PC-9 (cell line): ENCODE results near the gene ATG5. TPM values are rescaled to one million over a fixed set of nuclear protein-coding genes. Genes with fewer than 3 reads are reported as not detected.

Experiments used
- BruUV-seq: library from RNA; stranded (reverse); fragments of 400-500 nt; replicated peaks from 2 replicates; lab custom pipeline; 2021; lab: Mats Ljungman, UMichigan
- CTCF ChIA-PET: fragments of 300-600 bp; sonication (Branson Sonifier 250); formaldehyde crosslinking; loops from one replicate; lab custom pipeline; 2022; ENCODE audit warnings: antibody characterized with exemption; lab: Charles Lee
- POLR2A ChIA-PET: fragments of 300-600 bp; sonication (Branson Sonifier 250); formaldehyde crosslinking; loops from one replicate; lab custom pipeline; 2022; ENCODE audit warnings: antibody characterized with exemption; ENCODE audit not compliant: unreplicated experiment; lab: Charles Lee
- DNase-seq, 2 experiments: peaks; one replicate each; pipeline versions ENCODE4 v3.0.0 to v3.0.0-alpha.2; 2015 to 2022; ENCODE audit warnings: mixed read lengths in 1 of 2
- H2AFZ ChIP-seq: fragments of 200-600 bp; sonication (generic); 2 replicates; pipeline ENCODE4 v1.8.1; 2017; ENCODE audit warnings: antibody characterized with exemption
- H3F3A ChIP-seq: fragments of 200-600 bp; sonication (generic); 2 replicates; pipeline ENCODE4 v1.8.1; 2017; ENCODE audit warnings: antibody characterized with exemption, mild to moderate bottlenecking, low read depth; ENCODE audit not compliant: insufficient read depth
- H3K27ac ChIP-seq: fragments of 200-600 bp; sonication (generic); 2 replicates; pipeline ENCODE4 v1.6.1; 2016; ENCODE audit warnings: mixed run types
- H3K27me3 ChIP-seq: fragments of 200-600 bp; sonication (generic); 2 replicates; pipeline ENCODE4 v1.6.1; 2016; ENCODE audit warnings: low read depth, mixed run types; ENCODE audit not compliant: insufficient read depth
- H3K36me3 ChIP-seq: fragments of 200-600 bp; sonication (generic); 2 replicates; pipeline ENCODE4 v1.6.1; 2016; ENCODE audit warnings: low read depth, mixed run types
- H3K4me1 ChIP-seq: fragments of 200-600 bp; sonication (generic); replicated peaks from 2 replicates; pipeline ENCODE4 v1.6.1; 2016; ENCODE audit warnings: mixed run types; ENCODE audit not compliant: insufficient read depth
- H3K4me2 ChIP-seq: fragments of 200-600 bp; sonication (generic); 2 replicates; pipeline ENCODE4 v1.6.1; 2017; ENCODE audit warnings: mixed run types
- H3K4me3 ChIP-seq: fragments of 200-600 bp; sonication (generic); 2 replicates; pipeline ENCODE4 v1.6.1; 2016; ENCODE audit warnings: mixed run types
- H3K79me2 ChIP-seq: fragments of 200-600 bp; sonication (generic); 2 replicates; pipeline ENCODE4 v1.6.1; 2017; ENCODE audit warnings: low read depth, mixed run types
- H3K9me2 ChIP-seq: fragments of 200-600 bp; sonication (generic); 2 replicates; pipeline ENCODE4 v1.8.1; 2017; ENCODE audit warnings: mild to moderate bottlenecking; ENCODE audit not compliant: insufficient read depth
- H3K9me3 ChIP-seq: fragments of 200-600 bp; sonication (generic); 2 replicates; pipeline ENCODE4 v1.8.1; 2016; ENCODE audit warnings: low read depth; ENCODE audit not compliant: insufficient read depth
- H4K20me1 ChIP-seq: fragments of 200-600 bp; sonication (generic); 2 replicates; pipeline ENCODE4 v1.8.1; 2017; ENCODE audit not compliant: insufficient read depth
- CTCF ChIP-seq: fragments of 200-600 bp; sonication (generic); conservative IDR thresholded peaks from 2 replicates; pipeline ENCODE4 v1.6.1; 2017; ENCODE audit warnings: mixed run types, antibody characterized with exemption, mild to moderate bottlenecking, moderate library complexity
- EZH2 ChIP-seq: fragments of 200-600 bp; sonication (generic); IDR thresholded peaks from 2 replicates; pipeline ENCODE4 v1.8.0; 2017; ENCODE audit warnings: antibody characterized with exemption, low read depth
- intact Hi-C: fragments of 100-400 bp; cut with micrococcal nuclease; formaldehyde crosslinking; loops from one replicate; pipeline ENCODE4 v1.10.0; 2022; ENCODE audit not compliant: unreplicated experiment
- total RNA-seq: library from RNA; stranded (reverse); gene quantifications from 2 replicates; pipeline ENCODE4 v1.2.3, GENCODE V29; 2021

Gene ATG5
- total RNA-seq, 1 experiment from 2014 or later, result 39.8 TPM

- ChIA-PET CTCF (no interaction called here), POLR2A (interaction anchor here (0.6 kb wide), 2 partner anchors 118 to 1096 kb away, joined by 4 to 5 read pairs; no protein-coding TSS in a partner anchor)
- no peak overlapping the region for H2AFZ ChIP-seq
- H3K4me3 ChIP-seq, result no peak overlapping the region
- no peak for DNase-seq
- no peaks in the 10 kb centered on the region for H3K79me2 ChIP-seq
- no peak overlapping the region for H3K27ac ChIP-seq
- intact Hi-C loops, result no loop called here
- H3K4me1 ChIP-seq, result no peaks in the 10 kb centered on the region
- no peaks in the 10 kb centered on the region for H3K9me3 ChIP-seq
- peaks cover 12% of the 10 kb centered on the region; the same call in 1 of the 2 replicates for H3K36me3 ChIP-seq
- H3K9me2 ChIP-seq, result no peaks in the 10 kb centered on the region
- H3K4me2 ChIP-seq, result no peak overlapping the region
- TF ChIP-seq EZH2 (no peak), CTCF (no peak)
- no peaks in the 10 kb centered on the region for H3F3A ChIP-seq
- H4K20me1 ChIP-seq, result no peaks in the 10 kb centered on the region
- no peaks in the 10 kb centered on the region for H3K27me3 ChIP-seq
- BruUV-seq, result no TSS peak
Measured at GRCh38 chr6:106187424-106187982, 138.1 kb downstream of the ATG5 start.

- Histone ChIP-seq H3K79me2 (no peaks in the 10 kb centered on the region), H3K27ac (no peak overlapping the region), H3F3A (no peaks in the 10 kb centered on the region), H4K20me1 (no peaks in the 10 kb centered on the region), H3K4me3 (no peak overlapping the region), H2AFZ (no peak overlapping the region), H3K4me2 (no peak overlapping the region), H3K9me3 (no peaks in the 10 kb centered on the region), H3K36me3 (peaks cover 12% of the 10 kb centered on the region; the same call in 1 of the 2 replicates), H3K4me1 (no peaks in the 10 kb centered on the region), H3K27me3 (no peaks in the 10 kb centered on the region), H3K9me2 (no peaks in the 10 kb centered on the region)
- DNase-seq, result no peak
- TF ChIP-seq CTCF (no peak), EZH2 (no peak)
- POLR2A ChIA-PET, result interaction anchor here (0.6 kb wide), 1 partner anchor 1096 kb away, joined by 5 read pairs; no protein-coding TSS in a partner anchor
- CTCF ChIA-PET, result no interaction called here
- no TSS peak for BruUV-seq
- intact Hi-C loops, result no loop called here
Measured at GRCh38 chr6:106186714-106187113, 138.8 kb downstream of the ATG5 start.

- H4K20me1 ChIP-seq, result no peaks in the 10 kb centered on the region
- ChIA-PET POLR2A (no interaction called here), CTCF (no interaction called here)
- no peaks in the 10 kb centered on the region for H3K9me2 ChIP-seq
- intact Hi-C loops, result no loop called here
- TF ChIP-seq CTCF (no peak), EZH2 (no peak)
- no TSS peak for BruUV-seq
- no peak overlapping the region for H3K4me2 ChIP-seq
- no peak for DNase-seq
- no peaks in the 10 kb centered on the region for H3K9me3 ChIP-seq
- H3K79me2 ChIP-seq, result no peaks in the 10 kb centered on the region
- H3K27ac ChIP-seq, result no peak overlapping the region
- no peak overlapping the region for H2AFZ ChIP-seq
- H3F3A ChIP-seq, result no peaks in the 10 kb centered on the region
- no peak overlapping the region for H3K4me3 ChIP-seq
- H3K27me3 ChIP-seq, result no peaks in the 10 kb centered on the region
- H3K4me1 ChIP-seq, result no peaks in the 10 kb centered on the region
- H3K36me3 ChIP-seq, result peaks cover 12% of the 10 kb centered on the region; the same call in 1 of the 2 replicates
Measured at GRCh38 chr6:106186172-106186571, 139.4 kb downstream of the ATG5 start.
